GM19240 (cell line): ENCODE measurements around the gene SMIM20.
"Not testable (repeated sequence)": the region's sequence is repeated elsewhere in the genome, so short reads cannot be mapped to it uniquely, and the experiment has no call there.

Source experiments
- DNase-seq: peaks from one replicate; pipeline ENCODE4 v3.0.0; 2011; ENCODE audit warnings: low spot score; ENCODE audit not compliant: insufficient read length

The SMIM20 gene

GRCh38 chr4:25890571-25891485, 23.2 kb upstream of the SMIM20 start:
- DNase-seq = no peak

GRCh38 chr4:25892796-25893195, 21.2 kb upstream of the SMIM20 start:
- no peak for DNase-seq

GRCh38 chr4:25896776-25897539, 17.1 kb upstream of the SMIM20 start:
- DNase-seq = no peak

- no peak for DNase-seq
Measured at GRCh38 chr4:25900310-25900709, 13.7 kb upstream of the SMIM20 start.

GRCh38 chr4:25901030-25901430, 13.0 kb upstream of the SMIM20 start:
- DNase-seq = no peak

GRCh38 chr4:25903900-25904747, 9.9 kb upstream of the SMIM20 start:
- no peak for DNase-seq

- DNase-seq = no peak
Measured at GRCh38 chr4:25904748-25905082, 9.3 kb upstream of the SMIM20 start.

- no peak for DNase-seq
Measured at GRCh38 chr4:25905371-25905770, 8.6 kb upstream of the SMIM20 start.

- not testable (repeated sequence) for DNase-seq
Measured at GRCh38 chr4:25906113-25906512, 7.9 kb upstream of the SMIM20 start.

- DNase-seq = no peak
Measured at GRCh38 chr4:25908491-25908901, 5.5 kb upstream of the SMIM20 start.

GRCh38 chr4:25911356-25911755, 2.7 kb upstream of the SMIM20 start:
- no peak for DNase-seq

- DNase-seq = no peak
Measured at GRCh38 chr4:25913056-25913850, 767 bp upstream of the SMIM20 start.

GRCh38 chr4:25914670-25915352, 791 bp downstream of the SMIM20 start:
- no peak for DNase-seq

GRCh38 chr4:25915353-25915705, 1.3 kb downstream of the SMIM20 start:
- DNase-seq = no peak

- DNase-seq = no peak
Measured at GRCh38 chr4:25916870-25917269, 2.9 kb downstream of the SMIM20 start.

GRCh38 chr4:25919676-25920075, 5.7 kb downstream of the SMIM20 start:
- DNase-seq = no peak

GRCh38 chr4:25921922-25922321, 7.9 kb downstream of the SMIM20 start:
- no peak for DNase-seq

- no peak for DNase-seq
Measured at GRCh38 chr4:25922812-25923369, 8.9 kb downstream of the SMIM20 start.

GRCh38 chr4:25923745-25924144, 9.7 kb downstream of the SMIM20 start:
- no peak for DNase-seq
